GM21717 (cell line): ENCODE data around the gene TSHR.
"Not testable (repeated sequence)": the region's sequence is repeated elsewhere in the genome, so short reads cannot be mapped to it uniquely, and the experiment has no call there.

ENCODE experiments used
- ATAC-seq: cut with Tn5 transposase; IDR thresholded peaks from one replicate; pipeline ENCODE4 v1.9.1; 2021; ENCODE audit warnings: mild to moderate bottlenecking, moderate library complexity; ENCODE audit not compliant: unreplicated experiment

Gene TSHR

GRCh38 chr14:80988735-80989429 is 33.5 kb downstream of the TSHR start:
- ATAC-seq: peak; percentile 61

GRCh38 chr14:80992580-80992979 is 37.2 kb downstream of the TSHR start:
- ATAC-seq: no peak

DNA sequence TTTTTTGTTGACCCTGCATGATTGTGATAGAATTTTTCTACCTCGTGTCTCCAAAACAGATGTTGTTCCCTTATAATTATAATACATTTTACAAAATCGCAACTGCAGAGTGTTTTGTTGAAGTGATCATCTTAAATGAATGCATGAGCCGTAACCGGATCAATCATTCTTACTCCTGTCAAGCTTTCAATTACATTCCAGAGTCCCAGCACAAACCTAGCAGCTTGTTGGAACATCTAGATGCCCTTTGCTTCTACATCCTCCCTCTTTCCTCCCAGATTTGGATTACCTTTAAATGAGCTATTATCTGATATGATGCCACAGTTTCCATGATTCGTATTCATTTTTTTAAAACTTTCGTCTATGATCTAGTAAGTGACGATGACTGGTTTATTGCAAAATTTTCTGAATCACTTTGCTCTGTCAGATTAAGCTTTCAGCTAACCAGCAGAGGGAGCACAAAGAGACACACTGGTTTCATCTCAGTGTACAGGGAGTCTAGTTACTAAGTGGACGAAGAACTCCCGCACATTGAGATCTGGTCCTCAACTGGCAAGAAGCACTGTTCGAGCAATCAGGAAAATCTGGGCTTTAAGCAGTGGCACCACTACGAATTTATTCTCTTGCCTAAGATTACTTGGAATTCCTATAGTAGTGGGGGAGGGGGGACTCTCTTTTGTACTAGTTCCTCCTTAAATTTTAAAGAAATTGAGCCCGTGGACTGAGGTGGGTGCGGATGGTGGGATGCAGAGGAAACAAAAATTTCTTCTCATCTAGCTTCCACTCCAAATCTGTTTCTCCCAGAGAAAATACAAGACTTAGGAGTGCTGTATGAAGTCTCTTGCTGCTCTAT is 40.9 kb downstream of the TSHR start:
- peak; percentile 72 for ATAC-seq

- ATAC-seq: no peak
Observed at GRCh38 chr14:81001447-81001846, 46.0 kb downstream of the TSHR start.

DNA sequence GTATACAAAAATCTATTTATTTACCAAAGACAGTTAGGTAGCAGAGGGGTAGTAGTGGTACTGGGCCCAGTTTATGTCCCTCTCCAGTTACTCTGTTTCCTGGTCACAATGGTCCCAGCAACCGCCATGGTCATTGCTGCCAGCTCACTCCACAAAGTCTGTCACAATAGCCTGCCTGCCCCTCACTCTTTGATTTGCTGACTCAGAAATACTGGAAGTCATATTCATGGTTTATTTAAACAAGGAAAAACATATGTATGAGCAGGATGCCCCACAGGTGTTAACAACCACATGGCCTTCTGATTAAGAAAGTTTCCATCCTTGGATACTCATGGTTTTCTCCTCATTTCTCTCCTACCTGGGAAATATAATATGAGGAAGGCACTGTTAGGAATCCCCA is 49.2 kb downstream of the TSHR start:
- ATAC-seq: no peak

- no peak for ATAC-seq
Observed at GRCh38 chr14:81005540-81006228, 50.3 kb downstream of the TSHR start.

GRCh38 chr14:81006266-81006665 is 50.8 kb downstream of the TSHR start:
- ATAC-seq: no peak

DNA sequence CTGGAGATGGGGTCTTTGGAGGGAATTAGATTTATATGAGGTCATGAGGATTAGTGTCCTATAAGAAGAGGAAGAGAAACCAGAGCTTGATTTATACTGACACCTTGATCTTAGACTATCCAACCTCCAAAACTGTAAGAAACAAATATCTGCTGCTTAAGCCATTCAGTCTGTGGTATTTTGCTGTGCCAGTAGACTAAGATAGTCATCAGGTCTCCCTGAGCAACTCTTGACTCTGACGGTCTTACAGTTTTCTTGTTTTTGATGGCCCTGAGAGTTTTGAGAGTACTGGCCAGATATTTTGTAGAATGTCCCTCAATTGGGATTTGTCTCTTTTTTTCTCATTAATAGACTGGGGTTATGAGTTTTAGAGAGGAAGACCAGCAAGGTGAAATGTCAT is 51.7 kb downstream of the TSHR start:
- no peak for ATAC-seq

GRCh38 chr14:81009346-81009745 is 53.9 kb downstream of the TSHR start:
- no peak for ATAC-seq

DNA sequence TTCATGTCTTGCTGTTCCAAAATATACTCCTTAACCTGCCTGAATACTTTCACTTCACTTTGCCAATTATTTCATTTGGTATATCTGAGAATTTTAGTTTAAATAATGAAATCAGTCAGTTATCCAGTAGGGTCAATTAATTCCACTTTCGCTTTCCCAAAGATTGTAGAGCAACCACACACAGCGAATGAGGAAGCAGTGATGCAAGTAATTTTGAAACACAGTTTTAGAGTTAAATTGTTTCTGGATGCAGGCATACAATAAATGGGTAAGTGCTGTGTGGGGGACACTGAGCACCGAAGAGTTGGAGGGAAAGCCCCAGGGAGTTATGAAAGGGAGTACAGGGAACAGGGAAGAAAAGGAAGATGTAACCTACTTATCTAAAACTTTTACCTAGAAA is 62.8 kb downstream of the TSHR start:
- no peak for ATAC-seq

DNA sequence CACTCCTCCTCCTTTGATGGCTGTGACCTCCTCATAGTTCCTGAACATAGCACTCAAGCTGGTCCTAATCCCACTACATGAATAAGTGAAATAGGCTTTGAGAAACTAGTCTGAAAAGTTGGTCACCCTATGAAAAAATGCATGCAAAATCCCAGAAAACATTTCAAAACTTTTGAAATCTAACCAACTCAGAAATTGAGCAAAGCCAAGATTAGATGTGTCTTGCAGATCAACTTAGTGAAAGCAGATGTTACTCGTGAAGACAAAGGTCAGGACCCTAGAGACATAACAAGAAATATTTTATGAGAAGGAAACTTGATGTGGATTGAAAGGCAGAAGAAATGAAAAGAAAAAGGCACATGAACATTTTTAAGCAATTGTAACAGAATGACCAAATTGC is 63.3 kb downstream of the TSHR start:
- ATAC-seq: no peak

- ATAC-seq: not testable (repeated sequence)
Observed at GRCh38 chr14:81019113-81019512, 63.7 kb downstream of the TSHR start.

- no peak for ATAC-seq
Observed at GRCh38 chr14:81023095-81023710, 67.8 kb downstream of the TSHR start.

- no peak for ATAC-seq
Observed at GRCh38 chr14:81028461-81028860, 73.0 kb downstream of the TSHR start.

DNA sequence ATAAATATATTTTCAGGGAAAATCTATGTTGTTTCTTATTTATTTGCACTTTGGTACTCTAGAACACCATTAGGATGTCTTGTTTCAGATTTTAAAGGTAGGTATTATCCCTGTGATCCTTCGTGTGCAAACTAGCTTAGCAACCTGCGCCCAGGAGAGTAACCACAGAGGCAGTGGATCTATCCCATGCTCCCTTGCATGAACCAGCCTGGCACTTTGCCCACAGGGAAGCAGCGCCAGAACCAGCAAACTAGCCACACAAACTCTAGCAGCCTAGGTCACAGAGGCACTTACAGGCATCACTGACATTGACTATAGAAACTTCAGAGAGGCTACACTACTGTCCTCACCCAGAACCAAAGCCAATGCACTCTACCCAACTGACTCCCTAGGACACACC is 76.1 kb downstream of the TSHR start:
- no peak for ATAC-seq

- ATAC-seq: no peak
Observed at GRCh38 chr14:81033698-81034240, 78.3 kb downstream of the TSHR start.

GRCh38 chr14:81042438-81042837 is 87.0 kb downstream of the TSHR start:
- ATAC-seq: no peak

GRCh38 chr14:81051547-81051946 is 96.1 kb downstream of the TSHR start:
- no peak for ATAC-seq

DNA sequence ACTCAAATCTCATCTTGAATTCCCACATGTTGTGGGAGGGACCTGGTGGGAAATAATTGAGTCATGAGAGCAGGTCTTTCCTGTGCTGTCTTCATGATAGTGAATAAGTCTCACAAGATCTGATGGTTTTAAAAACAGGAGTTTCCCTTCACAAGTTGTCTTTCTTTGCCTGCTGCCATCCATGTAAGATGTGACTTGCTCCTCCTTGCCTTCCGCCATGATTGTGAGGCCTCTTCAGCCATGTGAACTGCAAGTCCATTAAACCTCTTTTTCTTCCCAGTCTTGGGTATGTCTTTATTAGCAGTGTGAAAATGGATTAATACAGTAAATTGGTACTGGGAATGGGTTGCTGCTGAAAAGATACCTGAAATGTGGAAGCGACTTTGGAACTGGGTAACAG is 98.6 kb downstream of the TSHR start:
- ATAC-seq: not testable (repeated sequence)

GRCh38 chr14:81055971-81056370 is 100.5 kb downstream of the TSHR start:
- ATAC-seq: no peak

- ATAC-seq: no peak
Observed at GRCh38 chr14:81062380-81062779, 107.0 kb downstream of the TSHR start.
